HFF-Myc (cell line): ENCODE data around the gene CORIN.
"Not testable (repeated sequence)": the region's sequence is repeated elsewhere in the genome, so short reads cannot be mapped to it uniquely, and the experiment has no call there.

Source experiments
- DNase-seq: peaks from one replicate; pipeline ENCODE4 v3.0.0-alpha.2; 2011; ENCODE audit warnings: low read depth; ENCODE audit errors: extremely low read depth
- H3K4me3 ChIP-seq: replicated peaks from 2 replicates; pipeline ENCODE4 v1.5.1; 2011; ENCODE audit warnings: low read depth, mild to moderate bottlenecking, control low read depth, low read length
- CTCF ChIP-seq: IDR thresholded peaks from 2 replicates; pipeline ENCODE4 v1.5.1; 2012; ENCODE audit warnings: mild to moderate bottlenecking, low read depth, low read length, control low read depth; ENCODE audit errors: missing control alignments

Gene CORIN

DNA sequence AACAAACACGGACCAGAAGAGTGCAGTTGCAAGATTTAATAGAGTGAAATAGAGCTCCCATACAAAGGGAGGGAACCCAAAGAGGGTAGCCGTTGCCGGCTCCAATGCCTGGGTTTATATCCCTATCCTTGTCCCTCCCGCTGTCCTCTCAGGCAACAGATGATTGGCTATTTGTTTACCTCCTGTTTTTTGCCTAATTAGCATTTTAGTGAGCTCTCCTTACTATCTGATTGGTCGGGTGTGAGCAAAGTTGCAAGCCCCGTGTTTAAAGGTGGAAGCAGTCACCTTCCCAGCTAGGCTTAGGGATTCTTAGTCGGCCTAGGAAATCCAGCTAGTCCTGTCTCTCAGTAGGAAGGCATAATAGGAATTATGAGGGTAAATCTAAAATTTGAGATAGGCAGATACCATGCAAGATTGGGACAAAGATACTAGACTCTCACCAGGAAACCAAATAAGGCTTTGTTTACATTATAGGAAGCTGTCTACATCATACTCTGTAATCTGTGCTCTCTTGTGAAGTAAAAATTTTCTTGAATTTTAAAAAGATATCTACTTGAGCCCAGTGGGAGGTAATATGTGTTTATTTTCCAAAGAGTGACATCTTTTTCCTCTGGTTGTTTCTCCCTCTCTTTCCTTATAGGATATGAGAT is 286.8 kb downstream of the CORIN start:
- no peak overlapping the region for H3K4me3 ChIP-seq
- no peak for TF ChIP-seq CTCF
- DNase-seq = no peak

GRCh38 chr4:47550357-47550756 is 287.5 kb downstream of the CORIN start:
- not testable (repeated sequence) for DNase-seq, H3K4me3 ChIP-seq
